SK-N-SH treated with all-trans-retinoic acid at 6 μM for 48 hours (cell line): Measurements from ENCODE around the gene SURF4.

ENCODE experiments used
- GLIS3 ChIP-seq: fragments of 250-450 bp; sonication (Bioruptor Pico); IDR thresholded peaks from 2 replicates; pipeline ENCODE4 v1.5.0; 2020; ENCODE audit warnings: mild to moderate bottlenecking, moderate library complexity
- ISL1 ChIP-seq: fragments of 250-450 bp; sonication (Bioruptor Pico); IDR thresholded peaks from 2 replicates; pipeline ENCODE4 v2.1.2; 2022; ENCODE audit warnings: mild to moderate bottlenecking, moderate library complexity
- PPARA ChIP-seq: fragments of 250-450 bp; sonication (Bioruptor Pico); IDR thresholded peaks from 2 replicates; pipeline ENCODE4 v1.5.0; 2020; ENCODE audit warnings: mild to moderate bottlenecking, borderline replicate concordance
- RARB ChIP-seq: fragments of 250-450 bp; sonication (Bioruptor Pico); IDR thresholded peaks from 2 replicates; pipeline ENCODE4 v1.8.0; 2021; ENCODE audit warnings: mild to moderate bottlenecking, moderate library complexity
- ZNF565 ChIP-seq: fragments of 450-650 bp; formaldehyde crosslinking; conservative IDR thresholded peaks from 2 replicates; pipeline ENCODE4 v1.5.0; 2020; ENCODE audit warnings: low read depth, mild to moderate bottlenecking, moderate library complexity
- TF ChIP-seq, protein P1 (sequence below): fragments of 250-450 bp; sonication (Bioruptor Pico); IDR thresholded peaks from 2 replicates; pipeline ENCODE4 v1.8.0; 2020; ENCODE audit warnings: mild to moderate bottlenecking, moderate library complexity, borderline replicate concordance
- TF ChIP-seq, protein P2 (sequence below): fragments of 250-450 bp; sonication (Bioruptor Pico); IDR thresholded peaks from 2 replicates; pipeline ENCODE4 v1.8.0; 2021; ENCODE audit warnings: low read depth, mild to moderate bottlenecking, moderate library complexity, borderline replicate concordance

DNA sequence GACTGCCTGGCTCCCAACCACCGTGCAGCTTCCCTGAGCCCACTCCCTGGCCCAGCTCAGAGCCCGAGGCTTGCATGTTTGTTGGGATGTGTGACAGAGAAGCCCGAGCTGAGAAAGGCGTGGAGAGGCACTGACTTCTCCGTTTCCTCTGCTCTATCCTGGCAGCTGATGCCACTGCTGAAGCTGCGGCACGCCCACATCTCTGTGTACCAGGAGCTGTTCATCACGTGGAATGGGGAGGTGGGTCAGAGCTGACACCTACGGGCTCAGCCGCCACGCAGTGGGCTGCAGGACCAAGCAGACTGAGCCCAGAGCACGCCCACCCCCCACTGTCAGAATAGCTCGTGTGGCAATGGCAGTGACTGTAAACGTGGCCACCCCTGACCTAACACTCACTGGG, 9.6 kb upstream of the SURF4 start:
- TF ChIP-seq RARB (no peak), GLIS3 (CRISPR knock-in tag) (no peak), ISL1 (CRISPR knock-in tag) (no peak), ZNF565 (no peak), PPARA (CRISPR knock-in tag) (no peak)
- TF ChIP-seq, protein P1, sequence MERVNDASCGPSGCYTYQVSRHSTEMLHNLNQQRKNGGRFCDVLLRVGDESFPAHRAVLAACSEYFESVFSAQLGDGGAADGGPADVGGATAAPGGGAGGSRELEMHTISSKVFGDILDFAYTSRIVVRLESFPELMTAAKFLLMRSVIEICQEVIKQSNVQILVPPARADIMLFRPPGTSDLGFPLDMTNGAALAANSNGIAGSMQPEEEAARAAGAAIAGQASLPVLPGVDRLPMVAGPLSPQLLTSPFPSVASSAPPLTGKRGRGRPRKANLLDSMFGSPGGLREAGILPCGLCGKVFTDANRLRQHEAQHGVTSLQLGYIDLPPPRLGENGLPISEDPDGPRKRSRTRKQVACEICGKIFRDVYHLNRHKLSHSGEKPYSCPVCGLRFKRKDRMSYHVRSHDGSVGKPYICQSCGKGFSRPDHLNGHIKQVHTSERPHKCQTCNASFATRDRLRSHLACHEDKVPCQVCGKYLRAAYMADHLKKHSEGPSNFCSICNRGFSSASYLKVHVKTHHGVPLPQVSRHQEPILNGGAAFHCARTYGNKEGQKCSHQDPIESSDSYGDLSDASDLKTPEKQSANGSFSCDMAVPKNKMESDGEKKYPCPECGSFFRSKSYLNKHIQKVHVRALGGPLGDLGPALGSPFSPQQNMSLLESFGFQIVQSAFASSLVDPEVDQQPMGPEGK (CRISPR knock-in tag): no peak
- TF ChIP-seq, protein P2, sequence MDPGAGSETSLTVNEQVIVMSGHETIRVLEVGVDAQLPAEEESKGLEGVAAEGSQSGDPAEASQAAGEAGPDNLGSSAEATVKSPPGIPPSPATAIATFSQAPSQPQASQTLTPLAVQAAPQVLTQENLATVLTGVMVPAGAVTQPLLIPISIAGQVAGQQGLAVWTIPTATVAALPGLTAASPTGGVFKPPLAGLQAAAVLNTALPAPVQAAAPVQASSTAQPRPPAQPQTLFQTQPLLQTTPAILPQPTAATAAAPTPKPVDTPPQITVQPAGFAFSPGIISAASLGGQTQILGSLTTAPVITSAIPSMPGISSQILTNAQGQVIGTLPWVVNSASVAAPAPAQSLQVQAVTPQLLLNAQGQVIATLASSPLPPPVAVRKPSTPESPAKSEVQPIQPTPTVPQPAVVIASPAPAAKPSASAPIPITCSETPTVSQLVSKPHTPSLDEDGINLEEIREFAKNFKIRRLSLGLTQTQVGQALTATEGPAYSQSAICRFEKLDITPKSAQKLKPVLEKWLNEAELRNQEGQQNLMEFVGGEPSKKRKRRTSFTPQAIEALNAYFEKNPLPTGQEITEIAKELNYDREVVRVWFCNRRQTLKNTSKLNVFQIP (CRISPR knock-in tag): no peak
